Measurements from ENCODE around the gene B3GNT2. TPM values are rescaled to one million over a fixed set of nuclear protein-coding genes. Genes with fewer than 3 reads are reported as not detected.

The B3GNT2 gene
- total and polyA plus RNA-seq, 2 donors (not counting 3 experiments of a cell fraction or from before 2014, with no cell fraction given), result 9.5 to 21.2 TPM

GRCh38 chr2:62208758-62209114 is 12.8 kb downstream of the B3GNT2 start:
- no peaks in the 10 kb centered on the region for H3K4me1 ChIP-seq (ENCODE audit: control insufficient read depth, extremely low read depth, insufficient read depth, low read length)
- H3K4me3 ChIP-seq (replicated peaks in 1 of 3; ENCODE audit: insufficient read depth in 1 of 3, low read depth in 1 of 3, low read length in 3 of 3), result no peak overlapping the region
- FAIRE-seq (no peak), DNase-seq (ENCODE audit: low read depth, low spot score) (no peak)
- no peak overlapping the region for H3K27ac ChIP-seq (ENCODE audit: insufficient read depth, low read depth, low read length)
- H3K79me2 ChIP-seq (ENCODE audit: control insufficient read depth, insufficient read depth, low read length), result peaks cover 38% of the 10 kb centered on the region
- intact Hi-C loops (cut with micrococcal nuclease) (no loop called here), dilution Hi-C loops (cut with MboI; ENCODE audit: extremely low pct_ligation_motif_present, low sequenced_read_pairs) (no loop called here)
- POLR2A ChIA-PET, result no interaction called here
- no peak overlapping the region for H3K9ac ChIP-seq (replicated peaks; ENCODE audit: extremely low read depth, insufficient read depth, low read length)
- TF ChIP-seq JUN (IDR thresholded peaks at IDR 0.05; ENCODE audit: borderline replicate concordance, insufficient read depth, insufficient read length, low read depth), result no peak
- TF ChIP-seq FOS (IDR thresholded peaks at IDR 0.05; ENCODE audit: borderline replicate concordance, insufficient read depth, low read length), result no peak
- TF ChIP-seq, protein P1, sequence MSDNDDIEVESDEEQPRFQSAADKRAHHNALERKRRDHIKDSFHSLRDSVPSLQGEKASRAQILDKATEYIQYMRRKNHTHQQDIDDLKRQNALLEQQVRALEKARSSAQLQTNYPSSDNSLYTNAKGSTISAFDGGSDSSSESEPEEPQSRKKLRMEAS (IDR thresholded peaks at IDR 0.05; ENCODE audit: insufficient read depth, insufficient read length), result no peak
- TF ChIP-seq MYC (IDR thresholded peaks at IDR 0.05; ENCODE audit: low read depth, low read length), result no peak
- no peak for TF ChIP-seq POLR2AphosphoS5 (IDR thresholded peaks at IDR 0.05; ENCODE audit: insufficient read depth, low read depth, low read length)
- TF ChIP-seq CTCF (IDR thresholded peaks at IDR 0.05; ENCODE audit: extremely low read depth in 1 of 2, insufficient read depth in 1 of 2, low read depth in 1 of 2, low read length in 2 of 2), result no peak
- no peak for TF ChIP-seq GATA2 (IDR thresholded peaks at IDR 0.05; ENCODE audit: insufficient read depth, insufficient read length, low read depth, low read length)
- no peak for TF ChIP-seq POLR2A (IDR thresholded peaks at IDR 0.05; ENCODE audit: low read depth, low read length)
- TF ChIP-seq EZH2 (IDR thresholded peaks at IDR 0.05; ENCODE audit: borderline replicate concordance, low read depth, low read length, severe bottlenecking), result no peak
- H2AFZ ChIP-seq (ENCODE audit: low read depth, low read length), result no peak overlapping the region
- no peaks in the 10 kb centered on the region for H3K27me3 ChIP-seq (ENCODE audit: control insufficient read depth in 2 of 2, insufficient read depth in 2 of 2, low read length in 2 of 2)
- no peaks in the 10 kb centered on the region for H4K20me1 ChIP-seq (replicated peaks; ENCODE audit: control insufficient read depth, extremely low read depth, insufficient read depth, low read length)
- BruUV-seq (replicated peaks), result no TSS peak
- H3K9me3 ChIP-seq (replicated peaks; ENCODE audit: control insufficient read depth, insufficient read depth, low read length), result no peaks in the 10 kb centered on the region
- H3K36me3 ChIP-seq (ENCODE audit: control insufficient read depth in 2 of 2, extremely low read depth in 1 of 2, insufficient read depth in 2 of 2, low read length in 2 of 2), result no peaks in the 10 kb centered on the region
- no peak overlapping the region for H3K4me2 ChIP-seq (ENCODE audit: insufficient read depth, low read length)
- CTCF ChIA-PET, result no interaction called here
- H3K9me1 ChIP-seq (replicated peaks; ENCODE audit: control insufficient read depth, extremely low read depth, insufficient read depth, low read length), result no peaks in the 10 kb centered on the region
